Common myeloid progenitor, CD34-positive (primary cell): Measurements from ENCODE around the gene RLN3. TPM values are rescaled to one million over a fixed set of nuclear protein-coding genes. Genes with fewer than 3 reads are reported as not detected.

Source experiments
- CTCF ChIA-PET: fragments of 350-600 bp; sonication (Branson Sonifier 250); formaldehyde crosslinking; loops from one replicate; lab custom pipeline; 2021; ENCODE audit warnings: antibody characterized with exemption; lab: Charles Lee
- POLR2A ChIA-PET: fragments of 350-600 bp; sonication (Branson Sonifier 250); formaldehyde crosslinking; loops from one replicate; lab custom pipeline; 2021; ENCODE audit warnings: antibody characterized with exemption; lab: Charles Lee
- DNase-seq, 3 donors: peaks; one replicate each; pipeline versions ENCODE4 v3.0.0 to v3.0.0-alpha.2; 2013
- H3K27ac ChIP-seq, 2 experiments: 1 replicate in 1 of 2; 2 replicates in 1 of 2; pipeline ENCODE4 v1.7.0; 2013; ENCODE audit warnings: inconsistent platforms in 2 of 2, low read length in 2 of 2, mild to moderate bottlenecking in 2 of 2, low read depth in 1 of 2, moderate library complexity in 1 of 2; ENCODE audit not compliant: severe bottlenecking in 2 of 2, insufficient read depth in 1 of 2, poor library complexity in 1 of 2
- H3K27me3 ChIP-seq, 5 experiments: replicated peaks in 2 of 5; 1 replicate in 3 of 5; 2 replicates in 2 of 5; pipeline versions ENCODE4 v1.6.1 to v1.7.0; 2013; ENCODE audit warnings: low read length in 4 of 5, mild to moderate bottlenecking in 2 of 5, moderate library complexity in 2 of 5, inconsistent platforms in 1 of 5; ENCODE audit not compliant: insufficient read depth in 5 of 5, control insufficient read depth in 4 of 5
- H3K36me3 ChIP-seq, 4 experiments: 1 replicate in 2 of 4; 2 replicates in 2 of 4; pipeline versions ENCODE4 v1.6.1 to v1.7.0; 2013; ENCODE audit warnings: low read length in 3 of 4, control low read depth in 1 of 4, mild to moderate bottlenecking in 1 of 4; ENCODE audit not compliant: control insufficient read depth in 4 of 4, insufficient read depth in 4 of 4
- H3K4me1 ChIP-seq, 4 experiments: 1 replicate in 3 of 4; 2 replicates in 1 of 4; pipeline versions ENCODE4 v1.6.1 to v1.7.1; 2013; ENCODE audit warnings: low read length in 3 of 4, mild to moderate bottlenecking in 3 of 4, control low read depth in 1 of 4, inconsistent platforms in 1 of 4, moderate library complexity in 1 of 4; ENCODE audit not compliant: control insufficient read depth in 4 of 4, insufficient read depth in 4 of 4; ENCODE audit errors: control extremely low read depth in 1 of 4
- H3K4me3 ChIP-seq, 7 experiments: 1 replicate in 4 of 7; 2 replicates in 3 of 7; pipeline versions ENCODE4 v1.5.1 to v1.7.0; 2013; ENCODE audit warnings: mild to moderate bottlenecking in 7 of 7, low read length in 6 of 7, moderate library complexity in 6 of 7, inconsistent platforms in 2 of 7, low read depth in 2 of 7, control low read depth in 1 of 7; ENCODE audit not compliant: insufficient read depth in 4 of 7, control insufficient read depth in 1 of 7; ENCODE audit errors: extremely low read depth in 1 of 7
- H3K9me3 ChIP-seq, 5 experiments: 1 replicate in 4 of 5; 2 replicates in 1 of 5; pipeline versions ENCODE4 v1.6.1 to v1.7.1; 2013; ENCODE audit warnings: low read length in 4 of 5, mild to moderate bottlenecking in 2 of 5, inconsistent platforms in 1 of 5, low read depth in 1 of 5, moderate library complexity in 1 of 5; ENCODE audit not compliant: control insufficient read depth in 4 of 5, insufficient read depth in 2 of 5; ENCODE audit errors: control extremely low read depth in 1 of 5
- WGBS: methylation state at CpG from one replicate; pipeline ENCODE4 v1.1.5; 2013; ENCODE audit not compliant: insufficient coverage; 5-methylcytosine and 5-hydroxymethylcytosine counted together
- polyA plus RNA-seq: library from polyadenylated mRNA; unstranded; fragments of 120-200 nt; gene quantifications from one replicate; pipeline ENCODE4 v1.2.1, GENCODE V29; 2013

RLN3 gene
- polyA plus RNA-seq = 0.09 TPM

DNA sequence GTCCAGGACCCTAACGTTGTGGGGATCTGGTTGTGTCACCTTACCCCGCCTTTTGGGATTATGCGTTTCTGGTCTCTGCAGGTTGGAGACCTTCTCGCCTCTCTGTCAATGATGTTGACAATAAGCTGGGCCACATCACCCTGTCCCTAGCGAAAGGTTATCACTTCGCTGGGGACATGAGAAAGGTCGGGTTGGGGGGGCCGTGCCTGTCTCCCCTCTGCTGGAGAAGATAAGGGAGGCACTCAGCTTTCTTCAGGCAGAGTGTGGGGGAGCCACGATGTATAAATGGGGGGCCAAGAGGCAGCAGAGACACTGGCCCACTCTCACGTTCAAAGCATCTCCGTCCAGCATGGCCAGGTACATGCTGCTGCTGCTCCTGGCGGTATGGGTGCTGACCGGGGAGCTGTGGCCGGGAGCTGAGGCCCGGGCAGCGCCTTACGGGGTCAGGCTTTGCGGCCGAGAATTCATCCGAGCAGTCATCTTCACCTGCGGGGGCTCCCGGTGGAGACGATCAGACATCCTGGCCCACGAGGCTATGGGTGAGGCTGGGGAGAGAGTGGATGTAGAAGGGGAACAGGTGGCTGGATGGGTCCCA, at the start of gene RLN3:
Gene RLN3 (plus strand): TSS at position 293 of the 595 bp plus-strand sequence. CDS start 57 bp downstream, at position 350.
- ChIA-PET POLR2A (interaction anchor here (0.6 kb wide), 1 partner anchor 44 kb away, joined by 3 read pairs; no protein-coding TSS in a partner anchor), CTCF (interaction anchor here (1.2 to 1.7 kb wide), 3 partner anchors 15 to 27 kb away, joined by 3 to 7 read pairs (median 3); partner anchors contain the start of gene RFX1)
- H3K9me3 ChIP-seq = no peaks in the 10 kb centered on the region
- WGBS = 86% methylated on average over 24 of the region's 24 CpGs
- H3K4me1 ChIP-seq = peaks cover 0 to 24% (median 14%) of the 10 kb centered on the region in 4 experiments
- H3K27me3 ChIP-seq = no peaks in the 10 kb centered on the region
- no peak within 1 kb of the TSS for H3K27ac ChIP-seq
- no peak for DNase-seq
- no peaks in the 10 kb centered on the region for H3K36me3 ChIP-seq
- H3K4me3 ChIP-seq = no peak within 1 kb of the TSS

- DNase-seq = peak; percentile 57 to 78 (median 76)
- Histone ChIP-seq H3K27me3 (no peaks in the 10 kb centered on the region), H3K9me3 (no peaks in the 10 kb centered on the region), H3K27ac (peak overlapping the region in 1 of 2 experiments; percentile 49), H3K4me3 (peak overlapping the region; percentile 24 to 76 (median 39)), H3K36me3 (peaks cover 0 to 28% (median 14%) of the 10 kb centered on the region in 4 experiments), H3K4me1 (peaks cover 0 to 57% (median 50%) of the 10 kb centered on the region in 4 experiments)
- WGBS = 1% methylated on average over 70 of the region's 74 CpGs
- ChIA-PET POLR2A (interaction anchor here (0.7 to 2.5 kb wide), 5 partner anchors 22 to 91 kb away, joined by 3 to 24 read pairs (median 3); partner anchors contain the start of gene RFX1), CTCF (interaction anchor here (0.8 to 3.6 kb wide), 9 partner anchors 9 to 65 kb away, joined by 3 to 18 read pairs (median 4); no protein-coding TSS in a partner anchor)
These were observed 49.4 kb upstream of the RLN3 start for GRCh38 chr19:13978351-13979243.

DNA sequence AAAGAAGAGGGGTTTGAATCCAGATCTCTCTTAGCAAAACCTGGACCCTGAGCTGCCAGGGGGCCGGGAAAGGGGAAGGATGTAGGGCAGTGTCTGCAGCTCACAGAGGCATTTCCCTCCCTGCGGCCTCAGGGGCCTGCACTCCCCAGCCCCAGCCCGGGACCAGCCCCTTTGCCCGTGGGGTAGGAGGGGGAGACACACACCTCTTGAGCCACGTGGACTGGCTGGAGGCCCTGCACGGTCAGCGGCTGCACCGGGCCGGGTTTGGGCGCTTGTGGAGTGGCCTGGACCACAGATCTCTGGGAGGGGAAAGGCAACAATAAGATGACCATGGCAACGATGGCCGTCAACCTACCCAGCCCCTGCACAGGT, 48.7 kb upstream of the RLN3 start:
- CTCF ChIA-PET = interaction anchor here (1.1 to 3.6 kb wide), 5 partner anchors 8 to 42 kb away, joined by 3 to 18 read pairs (median 9); no protein-coding TSS in a partner anchor
- peak in 2 of 3 donors; percentile 55 to 58 for DNase-seq
- no peaks in the 10 kb centered on the region for H3K27me3 ChIP-seq
- H3K27ac ChIP-seq = peak overlapping the region in 1 of 2 experiments; percentile 49
- peak overlapping the region; percentile 18 to 76 (median 39) for H3K4me3 ChIP-seq
- POLR2A ChIA-PET = interaction anchor here (1.0 to 2.5 kb wide), 4 partner anchors 22 to 90 kb away, joined by 3 to 24 read pairs (median 3); partner anchors contain the start of gene RFX1
- 3% methylated on average over 12 of the region's 12 CpGs for WGBS
- peaks cover 0 to 24% (median 13%) of the 10 kb centered on the region in 4 experiments for H3K36me3 ChIP-seq
- peaks cover 0 to 63% (median 53%) of the 10 kb centered on the region in 4 experiments for H3K4me1 ChIP-seq
- H3K9me3 ChIP-seq = no peaks in the 10 kb centered on the region

GRCh38 chr19:13979686-13980085, 48.3 kb upstream of the RLN3 start:
- Histone ChIP-seq H3K36me3 (peaks cover 0 to 21% (median 11%) of the 10 kb centered on the region in 4 experiments), H3K4me3 (peak overlapping the region in 5 of 7 experiments; percentile 38 to 76 (median 61)), H3K27me3 (no peaks in the 10 kb centered on the region), H3K4me1 (peaks cover 0 to 67% (median 56%) of the 10 kb centered on the region in 4 experiments), H3K9me3 (no peaks in the 10 kb centered on the region), H3K27ac (peak overlapping the region in 1 of 2 experiments; percentile 49)
- 62% methylated on average over 6 of the region's 12 CpGs for WGBS
- POLR2A ChIA-PET = interaction anchor here (1.0 to 2.5 kb wide), 4 partner anchors 21 to 90 kb away, joined by 3 to 24 read pairs (median 3); partner anchors contain the start of gene RFX1
- DNase-seq = no peak
- CTCF ChIA-PET = interaction anchor here (3.6 kb wide), 1 partner anchor 24 kb away, joined by 18 read pairs; no protein-coding TSS in a partner anchor

DNA sequence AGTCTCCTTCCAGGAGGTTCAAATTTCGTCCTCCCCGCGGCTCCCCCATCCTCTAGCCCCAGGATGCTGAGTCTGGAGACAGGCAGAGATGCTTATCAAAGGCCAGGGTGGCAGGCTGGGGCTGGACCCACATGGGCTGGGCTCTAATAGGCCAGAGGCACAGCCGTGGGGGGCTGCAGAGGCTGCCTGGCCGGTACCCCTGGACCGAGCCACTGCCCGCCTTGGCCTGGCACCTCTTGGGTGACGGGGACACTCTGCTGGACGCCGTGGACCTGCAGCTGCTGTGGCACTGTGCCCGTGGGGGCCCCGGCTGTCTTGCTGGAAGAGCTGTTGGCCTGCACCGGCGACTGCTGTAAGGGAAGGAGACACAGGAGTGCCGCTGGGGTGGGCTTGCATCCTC, 47.6 kb upstream of the RLN3 start:
- 88% methylated on average over 12 of the region's 15 CpGs for WGBS
- CTCF ChIA-PET = interaction anchor here (1.1 to 1.4 kb wide), 3 partner anchors 28 to 46 kb away, joined by 3 to 4 read pairs (median 3); no protein-coding TSS in a partner anchor
- no peak for DNase-seq
- Histone ChIP-seq H3K4me3 (peak overlapping the region in 1 of 7 experiments; percentile 13), H3K36me3 (peaks cover 0 to 19% (median 11%) of the 10 kb centered on the region in 4 experiments), H3K27ac (peak overlapping the region in 1 of 2 experiments; percentile 49), H3K4me1 (peaks cover 0 to 74% (median 60%) of the 10 kb centered on the region in 4 experiments), H3K9me3 (no peaks in the 10 kb centered on the region), H3K27me3 (no peaks in the 10 kb centered on the region)
- POLR2A ChIA-PET = no interaction called here

- ChIA-PET POLR2A (interaction anchor here (0.8 kb wide), 1 partner anchor 112 kb away, joined by 3 read pairs; no protein-coding TSS in a partner anchor), CTCF (interaction anchor here (0.5 to 2.4 kb wide), 8 partner anchors 11 to 97 kb away, joined by 3 to 6 read pairs (median 3); partner anchors contain the start of gene IL27RA)
- H3K9me3 ChIP-seq = no peaks in the 10 kb centered on the region
- no peaks in the 10 kb centered on the region for H3K27me3 ChIP-seq
- 93% methylated on average over 4 of the region's 5 CpGs for WGBS
- H3K36me3 ChIP-seq = peaks cover 0 to 17% (median 9%) of the 10 kb centered on the region in 4 experiments
- no peak overlapping the region for H3K27ac ChIP-seq
- DNase-seq = no peak
- H3K4me1 ChIP-seq = peaks cover 0 to 80% (median 66%) of the 10 kb centered on the region in 4 experiments
- H3K4me3 ChIP-seq = no peak overlapping the region
These were observed 46.9 kb upstream of the RLN3 start for GRCh38 chr19:13981021-13981420.
